OCI-LY1 (cell line): ENCODE measurements around the gene ZNF611.
"Not testable (repeated sequence)": the region's sequence is repeated elsewhere in the genome, so short reads cannot be mapped to it uniquely, and the experiment has no call there.

Source experiments
- H2AFZ ChIP-seq: fragments of 200-600 bp; sonication (generic), shearing (Covaris generic); 2 replicates; pipeline ENCODE4 v1.6.0; 2014; ENCODE audit warnings: antibody characterized with exemption, mild to moderate bottlenecking, low read length
- H3F3A ChIP-seq: fragments of 200-600 bp; sonication (generic), shearing (Covaris generic); 2 replicates; pipeline ENCODE4 v1.6.0; 2014; ENCODE audit warnings: mild to moderate bottlenecking, antibody characterized with exemption, low read length, moderate library complexity; ENCODE audit not compliant: insufficient read depth
- H3K27ac ChIP-seq: fragments of 200-600 bp; sonication (generic); 2 replicates; pipeline ENCODE4 v1.5.1; 2014; ENCODE audit warnings: low read length, mixed run types, mild to moderate bottlenecking, low read depth; ENCODE audit not compliant: poor library complexity, severe bottlenecking
- H3K27me3 ChIP-seq: fragments of 200-600 bp; sonication (generic); 2 replicates; pipeline ENCODE4 v1.6.0; 2014; ENCODE audit warnings: antibody characterized with exemption, mild to moderate bottlenecking, low read length, moderate library complexity; ENCODE audit not compliant: insufficient read depth
- H3K36me3 ChIP-seq: fragments of 200-600 bp; sonication (generic); 2 replicates; pipeline ENCODE4 v1.6.1; 2014; ENCODE audit warnings: mild to moderate bottlenecking, antibody characterized with exemption, low read length, moderate library complexity, mixed read lengths; ENCODE audit not compliant: insufficient read depth
- H3K4me1 ChIP-seq: fragments of 200-600 bp; sonication (generic); 2 replicates; pipeline ENCODE4 v1.5.1; 2014; ENCODE audit warnings: mild to moderate bottlenecking, low read length, moderate library complexity; ENCODE audit not compliant: insufficient read depth, severe bottlenecking
- H3K4me2 ChIP-seq: fragments of 200-600 bp; sonication (generic), shearing (Covaris generic); 2 replicates; pipeline ENCODE4 v1.6.1; 2014; ENCODE audit warnings: low read length
- H3K4me3 ChIP-seq: fragments of 200-600 bp; sonication (generic); 2 replicates; pipeline ENCODE4 v1.5.1; 2014; ENCODE audit warnings: low read length, low read depth, mild to moderate bottlenecking, mixed read lengths; ENCODE audit not compliant: poor library complexity, severe bottlenecking
- H3K79me2 ChIP-seq: fragments of 200-600 bp; shearing (Covaris generic); 2 replicates; pipeline ENCODE4 v1.6.1; 2016; ENCODE audit warnings: mixed run types, low read length, mixed read lengths; ENCODE audit not compliant: insufficient read depth
- H3K9ac ChIP-seq: fragments of 200-600 bp; sonication (generic), shearing (Covaris generic); 2 replicates; pipeline ENCODE4 v1.6.1; 2014; ENCODE audit warnings: mild to moderate bottlenecking, low read length, mixed read lengths
- H3K9me2 ChIP-seq: fragments of 200-600 bp; sonication (generic), shearing (Covaris generic); 2 replicates; pipeline ENCODE4 v1.6.1; 2014; ENCODE audit warnings: low read depth, mild to moderate bottlenecking, low read length, mixed read lengths
- H3K9me3 ChIP-seq: fragments of 200-600 bp; shearing (Covaris generic); 2 replicates; pipeline ENCODE4 v1.6.1; 2014; ENCODE audit warnings: low read length, mixed read lengths
- H4K20me1 ChIP-seq: fragments of 200-600 bp; sonication (generic), shearing (Covaris generic); 2 replicates; pipeline ENCODE4 v1.6.0; 2016; ENCODE audit warnings: mild to moderate bottlenecking, low read length; ENCODE audit not compliant: insufficient read depth
- CTCF ChIP-seq: fragments of 200-600 bp; sonication (generic), shearing (Covaris generic); IDR thresholded peaks from 2 replicates; pipeline ENCODE4 v1.5.1; 2017; ENCODE audit warnings: mild to moderate bottlenecking, antibody characterized with exemption, low read length, moderate library complexity, mixed read lengths
- EZH2 ChIP-seq: fragments of 200-600 bp; sonication (generic), shearing (Covaris generic); IDR thresholded peaks from 2 replicates; pipeline ENCODE4 v1.8.0; 2017; ENCODE audit warnings: borderline replicate concordance, mixed run types, mild to moderate bottlenecking, antibody characterized with exemption, low read length, moderate library complexity, mixed read lengths

The ZNF611 gene

GRCh38 chr19:52742516-52742915, 7.7 kb upstream of the ZNF611 start:
- H3K4me3 ChIP-seq, result no peak overlapping the region
- no peaks in the 10 kb centered on the region for H3K4me1 ChIP-seq
- H3K4me2 ChIP-seq, result no peak overlapping the region
- no peaks in the 10 kb centered on the region for H3K9me2 ChIP-seq
- H3K9ac ChIP-seq, result no peak overlapping the region
- TF ChIP-seq EZH2 (no peak), CTCF (no peak)
- H3K27me3 ChIP-seq, result no peaks in the 10 kb centered on the region
- no peaks in the 10 kb centered on the region for H3K79me2 ChIP-seq
- H2AFZ ChIP-seq, result no peak overlapping the region
- no peaks in the 10 kb centered on the region for H4K20me1 ChIP-seq
- no peak overlapping the region for H3K27ac ChIP-seq
- H3F3A ChIP-seq, result no peaks in the 10 kb centered on the region
- H3K36me3 ChIP-seq, result no peaks in the 10 kb centered on the region
- no peaks in the 10 kb centered on the region for H3K9me3 ChIP-seq

GRCh38 chr19:52741951-52742485, 7.2 kb upstream of the ZNF611 start:
- H3K9me3 ChIP-seq, result no peaks in the 10 kb centered on the region
- H4K20me1 ChIP-seq, result no peaks in the 10 kb centered on the region
- no peaks in the 10 kb centered on the region for H3K36me3 ChIP-seq
- H3F3A ChIP-seq, result no peaks in the 10 kb centered on the region
- no peak overlapping the region for H2AFZ ChIP-seq
- no peak overlapping the region for H3K4me3 ChIP-seq
- H3K9me2 ChIP-seq, result no peaks in the 10 kb centered on the region
- no peaks in the 10 kb centered on the region for H3K4me1 ChIP-seq
- H3K27ac ChIP-seq, result no peak overlapping the region
- TF ChIP-seq CTCF, result no peak
- no peak for TF ChIP-seq EZH2
- H3K27me3 ChIP-seq, result no peaks in the 10 kb centered on the region
- H3K79me2 ChIP-seq, result no peaks in the 10 kb centered on the region
- no peak overlapping the region for H3K4me2 ChIP-seq
- H3K9ac ChIP-seq, result no peak overlapping the region

- not testable (repeated sequence) for H3K4me2 ChIP-seq, H3K79me2 ChIP-seq, H3K9ac ChIP-seq, H3K4me1 ChIP-seq, H3K4me3 ChIP-seq, H3K27me3 ChIP-seq, H3K9me2 ChIP-seq, H3K27ac ChIP-seq, H3K36me3 ChIP-seq, H4K20me1 ChIP-seq, H3F3A ChIP-seq, H3K9me3 ChIP-seq, H2AFZ ChIP-seq
Measured at GRCh38 chr19:52741371-52741770, 6.5 kb upstream of the ZNF611 start.

GRCh38 chr19:52739576-52739975, 4.7 kb upstream of the ZNF611 start:
- Histone ChIP-seq H3K9me3 (no peaks in the 10 kb centered on the region), H3K9me2 (no peaks in the 10 kb centered on the region), H3F3A (no peaks in the 10 kb centered on the region), H4K20me1 (no peaks in the 10 kb centered on the region), H3K9ac (no peak overlapping the region), H3K27me3 (no peaks in the 10 kb centered on the region), H3K4me1 (no peaks in the 10 kb centered on the region), H3K4me3 (no peak overlapping the region), H2AFZ (no peak overlapping the region), H3K79me2 (no peaks in the 10 kb centered on the region), H3K27ac (no peak overlapping the region), H3K4me2 (no peak overlapping the region), H3K36me3 (peaks cover 3% of the 10 kb centered on the region; the same call in 1 of the 2 replicates)
- no peak for TF ChIP-seq CTCF
- no peak for TF ChIP-seq EZH2
